Trophoblast cell (in vitro differentiated cells and primary cell): Measurements from ENCODE around the gene ZNF438.

Experiments
- DNase-seq, 2 donors: peaks; one replicate each; pipeline ENCODE4 v3.0.0-alpha.2; 2016
- H2AFZ ChIP-seq: 2 replicates; pipeline ENCODE4 v1.6.1; 2013; ENCODE audit warnings: low read length, moderate library complexity, mild to moderate bottlenecking; ENCODE audit not compliant: insufficient read depth, poor library complexity
- H2AK5ac ChIP-seq: 2 replicates; pipeline ENCODE4 v1.6.1; 2013; ENCODE audit warnings: mild to moderate bottlenecking, low read length
- H2BK120ac ChIP-seq: 2 replicates; pipeline ENCODE4 v1.6.1; 2013; ENCODE audit warnings: low read length, mild to moderate bottlenecking, moderate library complexity; ENCODE audit not compliant: insufficient read depth, poor library complexity
- H2BK12ac ChIP-seq: 2 replicates; pipeline ENCODE4 v1.6.1; 2013; ENCODE audit warnings: mild to moderate bottlenecking, low read length, moderate library complexity
- H2BK5ac ChIP-seq: 2 replicates; pipeline ENCODE4 v1.6.1; 2013; ENCODE audit warnings: low read length, low read depth, moderate library complexity, mild to moderate bottlenecking; ENCODE audit not compliant: poor library complexity
- H3K14ac ChIP-seq: 2 replicates; pipeline ENCODE4 v1.6.1; 2013; ENCODE audit warnings: mild to moderate bottlenecking, low read length
- H3K18ac ChIP-seq: 2 replicates; pipeline ENCODE4 v1.6.1; 2013; ENCODE audit warnings: mild to moderate bottlenecking, low read length
- H3K23ac ChIP-seq: 2 replicates; pipeline ENCODE4 v1.6.1; 2013; ENCODE audit warnings: low read length
- H3K27ac ChIP-seq: 2 replicates; pipeline ENCODE4 v1.5.1; 2013; ENCODE audit warnings: low read depth, mild to moderate bottlenecking, inconsistent platforms, low read length, moderate library complexity
- H3K27me3 ChIP-seq: 2 replicates; pipeline ENCODE4 v1.6.1; 2013; ENCODE audit warnings: inconsistent platforms, mild to moderate bottlenecking, low read length, moderate library complexity; ENCODE audit not compliant: insufficient read depth
- H3K36me3 ChIP-seq, 2 experiments: 1 replicate in 1 of 2; 2 replicates in 1 of 2; pipeline ENCODE4 v1.6.1; 2013; ENCODE audit warnings: low read length in 2 of 2, mild to moderate bottlenecking in 2 of 2, moderate library complexity in 1 of 2; ENCODE audit not compliant: insufficient read depth in 2 of 2, control insufficient read depth in 1 of 2
- H3K4ac ChIP-seq: 2 replicates; pipeline ENCODE4 v1.6.1; 2013; ENCODE audit warnings: low read depth, mild to moderate bottlenecking, low read length, moderate library complexity
- H3K4me1 ChIP-seq, 2 experiments: 1 replicate in 1 of 2; 2 replicates in 1 of 2; pipeline ENCODE4 v1.6.1; 2013; ENCODE audit warnings: low read length in 2 of 2, mild to moderate bottlenecking in 2 of 2, moderate library complexity in 1 of 2; ENCODE audit not compliant: insufficient read depth in 2 of 2, control insufficient read depth in 1 of 2
- H3K4me2 ChIP-seq: 2 replicates; pipeline ENCODE4 v1.6.1; 2013; ENCODE audit warnings: inconsistent platforms, mild to moderate bottlenecking, low read length, moderate library complexity
- H3K4me3 ChIP-seq: 2 replicates; pipeline ENCODE4 v1.5.1; 2013; ENCODE audit warnings: mild to moderate bottlenecking, low read depth, low read length, inconsistent platforms
- H3K79me1 ChIP-seq: one replicate; pipeline ENCODE4 v1.6.1; 2013; ENCODE audit warnings: low read length
- H3K79me2 ChIP-seq: 2 replicates; pipeline ENCODE4 v1.6.1; 2013; ENCODE audit warnings: low read length, mild to moderate bottlenecking; ENCODE audit not compliant: control insufficient read depth, insufficient read depth, poor library complexity
- H3K9ac ChIP-seq: 2 replicates; pipeline ENCODE4 v1.6.1; 2013; ENCODE audit warnings: mild to moderate bottlenecking, low read length
- H3K9me3 ChIP-seq: 2 replicates; pipeline ENCODE4 v1.6.1; 2013; ENCODE audit warnings: low read depth, mild to moderate bottlenecking, control low read depth, inconsistent platforms, low read length; ENCODE audit not compliant: insufficient read depth
- H4K12ac ChIP-seq: 2 replicates; pipeline ENCODE4 v1.6.1; 2013; ENCODE audit warnings: low read depth, mild to moderate bottlenecking, low read length, moderate library complexity
- H4K8ac ChIP-seq: 2 replicates; pipeline ENCODE4 v1.6.1; 2013; ENCODE audit warnings: low read depth, mild to moderate bottlenecking, low read length, moderate library complexity
- H4K91ac ChIP-seq: one replicate; pipeline ENCODE4 v1.6.1; 2013; ENCODE audit warnings: low read depth, mild to moderate bottlenecking, low read length, moderate library complexity
- WGBS: extraction: QIAGEN DNeasy Blood & Tissue Kit; methylation state at CpG from one replicate; pipeline ENCODE4 v1.1.7; 2013; ENCODE audit warnings: missing lambda C conversion rate; ENCODE audit not compliant: insufficient read length, insufficient coverage; ENCODE audit errors: extremely low coverage; 5-methylcytosine and 5-hydroxymethylcytosine counted together

The ZNF438 gene

DNA sequence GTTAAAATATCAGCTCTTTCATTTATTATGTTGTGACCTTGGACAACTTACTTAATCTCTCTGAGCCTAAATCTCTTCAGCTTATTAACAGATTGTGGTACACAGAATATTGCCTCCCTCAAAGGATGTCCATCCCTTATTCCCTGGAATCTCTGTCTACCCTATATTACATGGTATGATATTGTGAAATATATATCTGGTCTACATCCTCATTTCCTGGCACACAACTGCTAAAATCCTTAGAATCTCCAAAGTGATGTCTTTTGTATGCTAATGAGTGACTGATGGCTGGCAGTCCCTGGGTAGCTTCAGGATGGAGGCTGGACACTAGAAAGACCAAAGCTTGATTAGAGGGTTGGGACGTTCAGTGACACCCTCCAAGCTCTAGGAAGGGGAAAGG lies 25.8 kb downstream of the ZNF438 start:
- Histone ChIP-seq H3K4me2 (no peak overlapping the region), H4K12ac (no peak overlapping the region), H3K36me3 (no peaks in the 10 kb centered on the region), H4K8ac (no peak overlapping the region), H3K27ac (no peak overlapping the region), H3K9ac (no peak overlapping the region), H3K4me1 (no peaks in the 10 kb centered on the region), H2AK5ac (no peak overlapping the region), H3K27me3 (no peaks in the 10 kb centered on the region), H2AFZ (no peak overlapping the region), H3K18ac (no peak overlapping the region), H3K79me1 (no peaks in the 10 kb centered on the region), H3K23ac (no peak overlapping the region), H3K79me2 (no peaks in the 10 kb centered on the region), H4K91ac (no peak overlapping the region), H3K4me3 (no peak overlapping the region), H2BK120ac (no peak overlapping the region), H2BK5ac (no peak overlapping the region), H3K9me3 (no peaks in the 10 kb centered on the region), H3K4ac (no peak overlapping the region), H3K14ac (no peak overlapping the region), H2BK12ac (no peak overlapping the region)
- DNase-seq: no peak
- WGBS: no CpG with 5 or more reads among the region's 1 CpG

DNA sequence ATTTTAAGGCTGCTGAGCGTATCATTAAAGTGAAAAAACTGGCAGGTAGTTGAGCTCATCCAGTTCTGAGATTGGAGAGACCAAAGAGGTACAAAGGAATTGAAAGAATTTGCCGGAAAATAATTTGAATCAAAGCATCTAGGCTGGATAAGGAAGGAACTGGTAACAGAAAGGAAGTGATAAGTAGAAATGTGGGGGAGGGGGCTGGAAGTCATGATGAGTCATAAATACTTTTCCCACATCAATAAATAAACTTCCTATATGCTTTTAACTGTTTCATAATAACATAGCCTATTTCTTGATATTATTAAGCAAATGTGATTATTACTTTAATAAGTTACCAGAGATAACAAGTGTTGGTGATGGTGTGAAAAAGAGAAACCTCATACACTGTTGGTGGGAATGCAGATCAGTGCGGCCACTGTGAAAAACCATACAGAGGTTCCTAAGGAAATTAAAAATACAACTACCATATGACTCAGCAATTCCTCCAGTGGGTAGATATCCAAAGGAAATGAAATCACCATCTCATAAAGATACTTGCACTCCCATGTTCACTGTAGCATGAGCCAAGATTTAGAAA lies 27.0 kb downstream of the ZNF438 start:
- no peak overlapping the region for H3K4ac ChIP-seq
- no peaks in the 10 kb centered on the region for H3K9me3 ChIP-seq
- H2BK5ac ChIP-seq: no peak overlapping the region
- no peak overlapping the region for H3K23ac ChIP-seq
- no peak overlapping the region for H4K12ac ChIP-seq
- no peaks in the 10 kb centered on the region for H3K36me3 ChIP-seq
- no peak overlapping the region for H2AK5ac ChIP-seq
- H2BK12ac ChIP-seq: no peak overlapping the region
- no peak for DNase-seq
- no peak overlapping the region for H2AFZ ChIP-seq
- no peak overlapping the region for H3K9ac ChIP-seq
- H3K4me1 ChIP-seq: no peaks in the 10 kb centered on the region
- no peak overlapping the region for H2BK120ac ChIP-seq
- H3K79me1 ChIP-seq: no peaks in the 10 kb centered on the region
- no peak overlapping the region for H4K8ac ChIP-seq
- H3K79me2 ChIP-seq: no peaks in the 10 kb centered on the region
- no peak overlapping the region for H3K14ac ChIP-seq
- H4K91ac ChIP-seq: no peak overlapping the region
- no peak overlapping the region for H3K18ac ChIP-seq
- WGBS: no CpG with 5 or more reads among the region's 3 CpGs
- H3K4me2 ChIP-seq: no peak overlapping the region
- H3K27ac ChIP-seq: no peak overlapping the region
- no peaks in the 10 kb centered on the region for H3K27me3 ChIP-seq
- no peak overlapping the region for H3K4me3 ChIP-seq

DNA sequence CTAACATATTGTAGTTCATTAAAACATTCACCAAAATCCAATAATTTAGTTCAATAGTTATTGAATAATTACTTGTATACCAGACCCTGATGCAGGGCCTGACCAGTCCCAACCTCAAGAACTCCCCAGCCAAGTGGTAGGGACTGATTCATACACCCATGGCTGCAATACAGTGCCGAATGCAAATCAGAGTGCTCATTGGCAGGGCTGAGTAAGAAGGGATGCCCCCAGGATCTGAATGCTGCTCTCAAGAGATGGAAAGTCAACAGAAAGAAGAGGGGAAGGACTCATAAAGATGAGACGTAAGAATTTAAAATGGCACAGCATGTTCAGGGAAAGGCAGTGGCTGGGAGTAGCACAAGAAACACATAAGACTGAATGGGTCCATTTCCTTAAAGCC lies 29.9 kb downstream of the ZNF438 start:
- Histone ChIP-seq H3K18ac (no peak overlapping the region), H2AK5ac (no peak overlapping the region), H3K23ac (no peak overlapping the region), H2AFZ (no peak overlapping the region), H2BK120ac (no peak overlapping the region), H3K4me2 (no peak overlapping the region), H3K79me1 (no peaks in the 10 kb centered on the region), H3K4me3 (no peak overlapping the region), H3K27ac (no peak overlapping the region), H4K91ac (no peak overlapping the region), H3K27me3 (no peaks in the 10 kb centered on the region), H3K14ac (no peak overlapping the region), H3K4me1 (no peaks in the 10 kb centered on the region), H4K8ac (no peak overlapping the region), H3K36me3 (no peaks in the 10 kb centered on the region), H3K9ac (no peak overlapping the region), H3K79me2 (no peaks in the 10 kb centered on the region), H2BK12ac (no peak overlapping the region), H2BK5ac (no peak overlapping the region), H4K12ac (no peak overlapping the region), H3K9me3 (no peaks in the 10 kb centered on the region), H3K4ac (no peak overlapping the region)
- no peak for DNase-seq
- no CpG with 5 or more reads among the region's 2 CpGs for whole genome bisulfite sequencing

DNA sequence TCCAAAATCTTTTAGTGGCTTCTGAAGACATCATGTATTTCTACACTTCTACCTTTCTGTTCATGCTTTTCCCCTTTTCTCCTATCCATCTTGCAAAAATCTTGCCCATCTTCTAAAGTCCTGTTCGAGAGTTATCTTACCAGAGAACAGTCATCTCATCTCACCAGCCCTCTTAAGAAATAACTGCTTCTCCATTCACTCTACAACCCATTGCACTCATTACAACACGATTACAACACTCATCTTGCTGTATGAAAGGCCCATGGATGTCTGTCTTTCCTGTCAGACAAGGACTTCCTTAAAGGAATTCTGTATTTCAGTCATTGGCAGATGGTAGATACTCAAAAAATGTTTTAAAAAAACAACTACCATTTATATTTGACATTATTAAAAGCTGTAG lies 30.8 kb downstream of the ZNF438 start:
- Histone ChIP-seq H4K91ac (no peak overlapping the region), H3K27me3 (no peaks in the 10 kb centered on the region), H3K9me3 (no peaks in the 10 kb centered on the region), H4K8ac (no peak overlapping the region), H2BK5ac (no peak overlapping the region), H3K36me3 (no peaks in the 10 kb centered on the region), H3K23ac (no peak overlapping the region), H3K18ac (no peak overlapping the region), H2AFZ (no peak overlapping the region), H4K12ac (no peak overlapping the region), H3K27ac (no peak overlapping the region), H3K4me1 (no peaks in the 10 kb centered on the region), H3K4me2 (no peak overlapping the region), H2BK120ac (no peak overlapping the region), H2AK5ac (no peak overlapping the region), H3K14ac (no peak overlapping the region), H3K4me3 (no peak overlapping the region), H3K79me1 (no peaks in the 10 kb centered on the region), H2BK12ac (no peak overlapping the region), H3K79me2 (no peaks in the 10 kb centered on the region), H3K4ac (no peak overlapping the region), H3K9ac (no peak overlapping the region)
- DNase-seq: peak in 1 of 2 donors; percentile 42
- 100% methylated on average over 1 of the region's 2 CpGs for WGBS
